ENCODE results near the gene ASPHD2.

Gene ASPHD2

DNA sequence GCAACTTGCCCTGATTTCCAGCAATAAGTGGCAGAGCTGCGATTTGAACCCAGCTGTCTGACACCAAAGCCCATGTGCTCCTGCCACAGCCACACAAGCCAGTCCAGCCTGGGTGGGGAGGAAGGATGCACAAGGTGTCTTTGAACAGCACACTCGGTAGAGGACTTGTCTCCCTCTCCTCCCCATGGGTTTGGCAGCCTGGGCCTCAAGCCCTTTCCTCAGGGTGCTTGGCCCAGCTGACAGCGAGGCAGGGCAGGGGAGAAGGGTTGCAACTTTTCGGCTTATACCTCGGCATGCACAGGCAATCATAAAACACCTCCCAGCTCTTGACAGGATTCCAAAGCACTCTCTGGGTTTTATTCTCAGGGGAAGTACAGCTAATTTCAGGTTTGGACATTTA lies 19.3 kb downstream of the ASPHD2 start:
- no peak overlapping the region for H3K4me3 ChIP-seq
- no peak overlapping the region for H3K27ac ChIP-seq
- no peak for TF ChIP-seq Cebpa-rat (IDR thresholded peaks at IDR 0.05)
- H4K20me1 ChIP-seq: peaks cover 0 to 100% (median 88%) of the 10 kb centered on the region in 11 experiments; a peak in 20 of 22 replicates
- no peaks in the 10 kb centered on the region for H3K27me3 ChIP-seq
- no peaks in the 10 kb centered on the region for H3K9me3 ChIP-seq (replicated peaks in 1 of 11)
- H3K36me3 ChIP-seq: peaks cover 35 to 68% (median 53%) of the 10 kb centered on the region in 11 experiments
- peaks cover 0 to 27% (median 9%) of the 10 kb centered on the region in 10 experiments; a peak in 8 of 20 replicates for H3K4me1 ChIP-seq
- 0 out of 22 replicates have a peak overlapping the region, but pooled peaks of 1 of the 11 experiments have one; percentile 18 for H3K9ac ChIP-seq
- H3K4me2 ChIP-seq: no peak overlapping the region

DNA sequence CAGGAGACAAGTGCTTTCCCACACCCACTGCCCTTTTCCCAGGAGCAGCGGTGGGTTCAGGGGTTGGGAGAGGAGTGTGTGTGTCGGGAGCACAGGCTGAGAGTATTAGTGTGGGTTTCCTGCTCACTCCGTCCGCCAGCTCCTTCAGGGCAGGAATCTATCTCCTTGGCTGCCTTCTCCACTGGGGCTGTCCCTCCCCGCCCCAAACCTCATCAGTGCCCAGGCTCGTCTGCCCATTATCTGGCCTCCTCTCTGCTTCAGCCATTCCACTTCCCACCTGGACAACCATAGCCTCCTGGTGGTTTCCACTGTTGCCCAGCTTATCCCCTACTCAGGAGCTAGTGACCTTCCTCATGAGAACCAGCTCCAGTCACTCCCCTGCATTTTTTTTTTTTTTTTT lies 19.9 kb downstream of the ASPHD2 start:
- Histone ChIP-seq H3K27me3 (no peaks in the 10 kb centered on the region), H3K4me3 (no peak overlapping the region), H3K4me2 (no peak overlapping the region), H3K36me3 (peaks cover 41 to 68% (median 53%) of the 10 kb centered on the region in 11 experiments), H4K20me1 (peaks cover 5 to 100% (median 88%) of the 10 kb centered on the region in 11 experiments; a peak in 20 of 22 replicates), H3K9ac (no peak overlapping the region), H3K9me3 (replicated peaks in 1 of 11) (no peaks in the 10 kb centered on the region), H3K4me1 (peaks cover 0 to 27% (median 9%) of the 10 kb centered on the region in 10 experiments; a peak in 8 of 20 replicates), H3K27ac (peak overlapping the region in 3 of 11 experiments; percentile 11 to 51 (median 34); a peak in 2 of 22 replicates)
- no peak for TF ChIP-seq Cebpa-rat (IDR thresholded peaks at IDR 0.05)

DNA sequence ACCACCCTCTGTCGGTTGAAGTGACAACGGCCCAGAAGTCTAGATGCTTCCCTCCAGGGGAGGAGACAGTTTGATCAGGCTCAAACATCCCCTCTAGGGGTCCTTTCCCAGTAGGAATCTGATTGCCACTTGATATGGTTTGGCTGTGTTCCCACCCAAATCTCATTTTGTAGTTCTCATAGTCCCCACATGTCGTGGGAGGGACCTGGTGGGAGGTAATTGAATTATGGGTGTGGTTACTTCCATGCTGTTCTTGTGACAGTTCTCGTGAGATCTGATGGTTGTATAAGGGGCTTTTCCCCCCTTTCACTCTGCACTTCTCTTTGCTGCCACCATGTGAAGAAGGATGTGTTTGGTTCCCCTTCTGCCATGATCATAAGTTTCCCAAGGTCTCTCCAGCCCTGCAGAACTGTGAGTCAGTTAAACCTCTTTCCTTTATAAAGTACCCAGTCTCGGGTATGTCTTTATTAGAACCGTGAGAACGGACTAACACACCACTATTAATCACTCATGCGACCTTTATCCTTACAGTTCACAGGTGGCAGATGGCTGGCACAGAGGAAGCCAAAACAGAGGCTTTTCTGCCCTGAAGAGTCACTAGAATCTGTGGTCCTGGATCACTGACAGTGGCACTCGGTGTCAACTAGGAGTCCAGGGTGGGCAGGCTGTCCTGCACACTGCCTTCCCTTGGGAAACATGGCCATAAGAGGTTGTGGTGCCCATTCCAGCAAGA lies 21.6 kb downstream of the ASPHD2 start:
- H3K9ac ChIP-seq: no peak overlapping the region
- H3K4me1 ChIP-seq: peaks cover 0 to 28% (median 9%) of the 10 kb centered on the region in 10 experiments; a peak in 8 of 20 replicates
- H3K27ac ChIP-seq: no peak overlapping the region; a peak in 1 of 22 replicates
- no peak for TF ChIP-seq Cebpa-rat (IDR thresholded peaks at IDR 0.05)
- peaks cover 6 to 90% (median 77%) of the 10 kb centered on the region in 11 experiments; a peak in 20 of 22 replicates for H4K20me1 ChIP-seq
- no peak overlapping the region for H3K4me2 ChIP-seq
- no peaks in the 10 kb centered on the region for H3K27me3 ChIP-seq
- no peaks in the 10 kb centered on the region for H3K9me3 ChIP-seq (replicated peaks in 1 of 11)
- H3K4me3 ChIP-seq: no peak overlapping the region
- H3K36me3 ChIP-seq: peaks cover 47 to 58% (median 53%) of the 10 kb centered on the region in 11 experiments

DNA sequence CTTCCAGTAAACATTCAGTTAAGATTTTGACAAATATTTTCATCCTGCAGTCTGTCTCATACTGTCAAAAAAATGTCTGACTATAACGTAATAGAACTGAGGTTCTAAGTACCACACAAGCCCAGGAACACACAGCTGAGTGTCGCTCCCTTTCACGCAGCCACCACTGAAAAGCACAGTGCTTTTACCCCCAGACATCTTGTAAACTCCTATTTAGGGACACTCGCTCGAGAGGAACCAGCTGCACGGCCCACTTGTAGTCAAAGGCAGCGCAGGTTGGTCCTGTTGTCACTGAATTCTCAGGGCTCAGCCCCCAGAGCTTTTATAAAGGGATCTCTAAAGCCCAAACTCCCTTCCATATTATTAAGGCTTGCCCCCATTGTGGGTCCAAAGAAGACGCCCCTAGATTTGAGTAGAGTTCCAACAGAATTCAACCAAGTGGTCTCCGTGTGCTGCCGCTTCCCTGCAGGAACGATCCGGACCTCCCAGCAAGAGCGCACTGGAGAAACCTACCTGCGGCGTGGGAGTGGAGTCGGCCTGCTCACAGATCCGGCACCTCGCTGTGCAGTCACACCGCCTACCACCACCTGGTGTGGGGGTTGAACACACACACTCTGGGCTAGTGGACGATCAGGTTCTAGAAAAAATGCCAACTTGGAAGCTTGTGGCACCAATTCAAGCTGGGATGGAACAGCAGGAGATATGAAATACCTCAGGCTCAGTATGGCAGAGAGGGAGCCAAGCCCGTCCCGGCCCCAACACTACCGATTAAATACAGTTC lies 23.4 kb downstream of the ASPHD2 start:
- no peaks in the 10 kb centered on the region for H3K27me3 ChIP-seq
- peaks cover 0 to 21% (median 9%) of the 10 kb centered on the region in 10 experiments; a peak in 8 of 20 replicates for H3K4me1 ChIP-seq
- no peak overlapping the region for H3K4me2 ChIP-seq
- peaks cover 63 to 75% (median 68%) of the 10 kb centered on the region in 11 experiments for H3K36me3 ChIP-seq
- no peak for TF ChIP-seq Cebpa-rat (IDR thresholded peaks at IDR 0.05)
- H3K9me3 ChIP-seq (replicated peaks in 1 of 11): no peaks in the 10 kb centered on the region
- H3K27ac ChIP-seq: no peak overlapping the region
- H4K20me1 ChIP-seq: peaks cover 6 to 91% (median 70%) of the 10 kb centered on the region in 11 experiments; a peak in 19 of 22 replicates
- H3K9ac ChIP-seq: peak overlapping the region in 1 of 11 experiments; percentile 10; a peak in 2 of 22 replicates
- no peak overlapping the region for H3K4me3 ChIP-seq

DNA sequence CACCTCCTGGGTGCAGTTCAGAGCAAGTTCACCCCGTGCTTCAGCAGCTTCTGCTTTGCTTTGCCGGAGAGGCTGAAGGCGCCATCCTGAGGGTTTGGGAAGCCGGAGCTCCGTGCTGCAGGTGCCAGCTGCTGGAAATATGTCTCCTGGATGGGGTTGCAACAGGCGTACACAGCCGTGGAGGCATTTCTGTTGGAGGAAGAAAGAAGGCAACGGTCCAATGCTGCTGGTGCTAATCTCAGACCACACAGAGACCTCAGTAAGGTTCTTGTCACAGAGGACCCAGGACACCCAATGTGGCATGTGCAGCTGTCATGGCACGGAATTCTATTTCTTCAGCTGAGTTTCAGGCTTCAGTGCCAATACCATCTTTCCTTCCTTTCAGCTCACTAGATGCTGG lies 24.2 kb downstream of the ASPHD2 start:
- no peak for TF ChIP-seq Cebpa-rat (IDR thresholded peaks at IDR 0.05)
- Histone ChIP-seq H3K36me3 (peaks cover 70 to 83% (median 76%) of the 10 kb centered on the region in 11 experiments), H3K4me2 (no peak overlapping the region), H3K9me3 (replicated peaks in 1 of 11) (no peaks in the 10 kb centered on the region), H3K27ac (no peak overlapping the region; a peak in 1 of 22 replicates), H4K20me1 (peaks cover 6 to 91% (median 70%) of the 10 kb centered on the region in 11 experiments; a peak in 19 of 22 replicates), H3K4me3 (no peak overlapping the region), H3K27me3 (no peaks in the 10 kb centered on the region), H3K4me1 (peaks cover 0 to 15% (median 2%) of the 10 kb centered on the region in 10 experiments; a peak in 6 of 20 replicates), H3K9ac (peak overlapping the region in 1 of 11 experiments; percentile 33; a peak in 2 of 22 replicates)

DNA sequence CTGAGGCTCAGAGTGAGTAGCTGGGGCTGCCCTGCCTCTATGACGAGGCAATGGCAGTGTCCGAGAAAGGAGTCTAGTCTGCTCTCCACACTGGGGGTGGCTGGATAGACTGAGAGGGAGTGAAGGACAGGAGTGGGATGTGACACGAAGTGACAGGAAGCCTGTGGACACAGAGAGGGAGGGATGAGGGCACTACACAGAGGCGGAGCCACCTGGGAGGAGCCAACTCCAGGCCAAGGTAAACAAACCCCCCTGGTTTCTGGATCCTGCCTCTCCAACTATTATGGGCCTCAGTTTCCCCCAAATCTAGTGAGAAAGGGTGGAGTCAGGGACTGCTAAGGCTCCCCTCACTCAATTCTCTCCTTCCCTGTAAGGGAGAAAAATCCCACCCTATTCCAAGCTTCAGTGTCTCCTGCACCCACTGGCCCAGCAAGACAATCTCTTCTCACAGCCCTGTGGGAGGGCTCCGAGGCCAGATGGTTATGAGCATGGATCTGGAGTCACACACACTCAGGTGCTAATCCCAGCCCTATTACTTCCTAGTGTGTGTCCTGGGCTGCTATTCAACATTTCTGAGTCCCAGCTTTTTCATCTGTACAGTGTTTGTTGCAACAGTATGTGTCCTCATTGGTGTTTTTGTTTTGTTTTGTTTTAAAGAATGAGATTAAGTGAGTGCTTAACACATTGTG lies 24.9 kb downstream of the ASPHD2 start:
- Histone ChIP-seq H3K9me3 (replicated peaks in 1 of 11) (no peaks in the 10 kb centered on the region), H3K4me1 (peaks cover 0 to 12% (median under 1%) of the 10 kb centered on the region in 10 experiments; a peak in 6 of 20 replicates), H3K4me2 (no peak overlapping the region), H3K36me3 (peaks cover 78 to 90% (median 83%) of the 10 kb centered on the region in 11 experiments), H3K27ac (peak overlapping the region in 1 of 11 experiments; percentile 34; a peak in 1 of 22 replicates), H3K27me3 (no peaks in the 10 kb centered on the region), H3K4me3 (no peak overlapping the region), H3K9ac (peak overlapping the region in 1 of 11 experiments; percentile 33; a peak in 1 of 22 replicates), H4K20me1 (peaks cover 6 to 91% (median 70%) of the 10 kb centered on the region in 11 experiments; a peak in 18 of 22 replicates)
- TF ChIP-seq Cebpa-rat (IDR thresholded peaks at IDR 0.05): no peak

DNA sequence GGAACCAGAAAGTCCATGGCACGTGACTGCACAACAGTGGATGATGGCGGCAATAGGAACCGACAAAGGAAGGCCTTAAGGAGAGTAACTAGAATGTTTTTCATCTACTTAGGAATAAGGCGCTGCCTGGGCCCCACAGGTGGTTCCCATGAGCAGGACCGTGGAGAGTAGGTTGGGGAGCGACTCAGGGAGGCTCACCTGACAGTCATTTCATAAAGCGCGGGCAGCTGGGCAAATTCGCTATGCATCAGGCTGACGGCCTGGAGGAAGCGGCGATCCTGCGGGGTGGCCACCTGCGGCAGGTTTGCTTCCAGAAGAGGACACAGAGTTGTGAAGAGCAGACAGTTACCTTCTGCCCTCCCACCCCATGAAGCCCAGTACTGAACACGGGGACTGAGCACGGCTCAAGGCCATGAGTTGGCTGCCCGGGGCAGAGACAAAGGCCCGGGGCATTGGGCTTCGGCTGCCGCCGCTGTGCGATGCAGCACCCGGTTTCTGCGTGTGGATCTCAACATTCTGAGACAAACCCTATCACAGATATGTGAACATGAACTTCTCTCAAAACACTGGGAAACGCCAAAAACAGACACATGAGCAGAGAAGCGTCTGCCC lies 28.7 kb downstream of the ASPHD2 start:
- no peak overlapping the region for H3K4me2 ChIP-seq
- peaks cover 80 to 92% (median 90%) of the 10 kb centered on the region in 11 experiments for H3K36me3 ChIP-seq
- peaks cover 2 to 24% (median 12%) of the 10 kb centered on the region in 10 experiments; a peak in 17 of 20 replicates for H3K4me1 ChIP-seq

DNA sequence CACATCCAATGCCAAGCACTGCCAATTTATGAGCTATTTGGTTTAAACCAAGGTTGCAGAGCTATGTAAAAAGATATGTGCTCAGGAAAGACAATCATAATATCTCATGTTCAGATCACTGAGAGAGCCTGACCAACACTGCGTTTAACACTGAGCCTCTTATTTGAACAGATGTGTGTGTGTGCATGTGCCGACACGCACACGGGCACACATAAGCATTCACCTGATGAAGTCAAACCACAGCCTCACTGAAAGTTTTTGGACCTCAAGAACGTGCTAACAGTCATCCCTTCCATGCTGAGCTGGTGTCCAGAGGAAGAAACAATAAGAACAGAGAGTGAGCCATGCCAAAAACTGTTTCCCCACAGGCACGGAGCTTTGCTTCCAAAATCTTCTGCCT lies 31.1 kb downstream of the ASPHD2 start:
- no peak overlapping the region for H3K27ac ChIP-seq
- 0 out of 22 replicates have a peak overlapping the region, but pooled peaks of 1 of the 11 experiments have one; percentile 12 for H3K9ac ChIP-seq
- TF ChIP-seq Cebpa-rat (IDR thresholded peaks at IDR 0.05): no peak
- no peak overlapping the region; a peak in 1 of 22 replicates for H3K4me2 ChIP-seq
- H3K27me3 ChIP-seq: no peaks in the 10 kb centered on the region
- H3K9me3 ChIP-seq (replicated peaks in 1 of 11): no peaks in the 10 kb centered on the region
- H3K4me1 ChIP-seq: peaks cover 21 to 43% (median 36%) of the 10 kb centered on the region in 10 experiments
- H3K36me3 ChIP-seq: peaks cover 88 to 99% (median 98%) of the 10 kb centered on the region in 11 experiments
- peaks cover 36 to 98% (median 82%) of the 10 kb centered on the region in 11 experiments; a peak in 21 of 22 replicates for H4K20me1 ChIP-seq
- H3K4me3 ChIP-seq: no peak overlapping the region

More for the DNA sequence above, 28.7 kb downstream of the ASPHD2 start:
- H3K27me3 ChIP-seq: no peaks in the 10 kb centered on the region
- no peak overlapping the region for H3K4me3 ChIP-seq
- H3K9me3 ChIP-seq (replicated peaks in 1 of 11): no peaks in the 10 kb centered on the region
- peak overlapping the region in 5 of 11 experiments; percentile 0 to 32 (median 23); a peak in 3 of 22 replicates for H3K27ac ChIP-seq
- no peak for TF ChIP-seq Cebpa-rat (IDR thresholded peaks at IDR 0.05)
- peaks cover 16 to 91% (median 78%) of the 10 kb centered on the region in 11 experiments; a peak in 21 of 22 replicates for H4K20me1 ChIP-seq
- H3K9ac ChIP-seq: peak overlapping the region in 2 of 11 experiments; percentile 3 to 31; a peak in 2 of 22 replicates

Measured in BLaER1 treated with 17β-estradiol and CSF1 and Interleukin-3, amounts not matched to agents 10 nM and 100 nM (cell line).